Measurements from ENCODE around the gene REG1B. TPM values are rescaled to one million over a fixed set of nuclear protein-coding genes. Genes with fewer than 3 reads are reported as not detected.

REG1B gene, protein sequence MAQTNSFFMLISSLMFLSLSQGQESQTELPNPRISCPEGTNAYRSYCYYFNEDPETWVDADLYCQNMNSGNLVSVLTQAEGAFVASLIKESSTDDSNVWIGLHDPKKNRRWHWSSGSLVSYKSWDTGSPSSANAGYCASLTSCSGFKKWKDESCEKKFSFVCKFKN
- total RNA-seq (not detected), polyA plus RNA-seq (not detected)

DNA sequence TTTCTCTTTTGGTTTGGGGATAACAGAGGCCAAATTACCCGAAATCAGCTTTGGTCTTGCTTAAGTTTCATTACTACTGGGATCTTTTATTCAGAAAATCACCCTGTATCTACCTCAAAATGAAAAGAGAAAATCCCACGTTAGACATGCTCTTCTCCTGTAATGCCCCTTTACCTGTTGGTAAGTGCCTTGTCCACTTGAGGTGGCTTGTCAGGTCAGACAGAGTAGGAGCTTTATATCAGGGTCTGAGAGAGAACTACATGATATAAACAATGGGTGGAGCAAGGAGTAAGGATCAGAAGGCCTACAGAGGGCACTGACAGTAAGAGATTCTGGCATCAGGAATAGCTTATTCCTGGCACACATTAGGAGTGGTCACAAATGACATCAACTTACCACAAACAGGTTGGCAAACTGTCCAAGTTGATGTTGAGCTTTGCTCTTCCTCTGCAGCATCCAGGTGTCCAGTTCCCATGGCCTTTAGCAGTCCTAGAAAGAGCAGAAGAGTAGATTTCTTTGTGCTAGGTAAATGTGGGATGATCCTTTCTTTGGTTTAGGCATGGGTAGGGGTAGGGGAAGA is at the start of gene REG1B:
REG1B (minus strand) TSS at position 209 of the 580 bp plus-strand sequence. CDS start 381 bp downstream, outside the sequence.
- H3K4me1 Mint-ChIP-seq = no peaks in the 10 kb centered on the region
- H3K4me3 Mint-ChIP-seq = no peak within 1 kb of the TSS
- no peaks in the 10 kb centered on the region for H3K27me3 ChIP-seq (ENCODE audit: control insufficient read depth, insufficient read depth, low read length)
- no peaks in the 10 kb centered on the region for H3K27me3 Mint-ChIP-seq
- H3K27ac ChIP-seq (ENCODE audit: insufficient read depth, low read length, poor library complexity, severe bottlenecking) = no peak within 1 kb of the TSS
- H3K9me3 ChIP-seq (ENCODE audit: control insufficient read depth in 2 of 2, low read length in 2 of 2) = peaks cover 3 to 7% of the 10 kb centered on the region in 2 experiments
- H3K4me1 ChIP-seq (ENCODE audit: control insufficient read depth, insufficient read depth, low read length, poor library complexity, severe bottlenecking) = no peaks in the 10 kb centered on the region
- ATAC-seq (ENCODE audit: low read depth in 2 of 2) = no peak
- H3K9me3 Mint-ChIP-seq = peaks cover 0 to 22% (median 4%) of the 10 kb centered on the region in 7 donors
- no peaks in the 10 kb centered on the region for H3K36me3 ChIP-seq (ENCODE audit: control insufficient read depth, insufficient read depth, low read length)
- no peak within 1 kb of the TSS for H3K4me3 ChIP-seq (ENCODE audit: low read depth, low read length)
- H3K36me3 Mint-ChIP-seq = no peaks in the 10 kb centered on the region
- H3K27ac Mint-ChIP-seq = no peak within 1 kb of the TSS
- no peak for DNase-seq

DNA sequence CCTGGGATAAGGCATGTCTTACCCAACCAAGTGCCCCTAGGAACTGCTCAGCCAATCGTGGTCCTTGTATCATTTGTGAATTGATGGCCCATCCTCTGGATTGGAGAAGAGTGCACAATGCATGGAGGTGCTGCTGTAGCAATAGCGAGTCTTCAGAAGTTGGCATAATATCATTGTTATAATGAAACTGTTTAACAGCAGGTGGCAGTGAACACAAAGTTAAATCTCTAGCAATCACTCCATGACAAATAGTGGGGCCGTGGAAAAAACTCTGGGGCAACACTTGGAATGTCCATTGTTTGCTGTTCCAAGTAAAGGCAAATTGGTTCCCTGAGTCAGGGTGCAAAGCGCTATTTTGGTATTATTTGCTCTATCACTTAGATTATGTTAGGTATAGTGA is 43.9 kb upstream of the REG1B start:
- Histone ChIP-seq H3K4me1 (ENCODE audit: control insufficient read depth, insufficient read depth, low read length, poor library complexity, severe bottlenecking) (no peaks in the 10 kb centered on the region), H3K27ac (ENCODE audit: insufficient read depth, low read length, poor library complexity, severe bottlenecking) (no peak overlapping the region), H3K4me3 (ENCODE audit: low read depth, low read length) (no peak overlapping the region), H3K27me3 (ENCODE audit: control insufficient read depth, insufficient read depth, low read length) (no peaks in the 10 kb centered on the region), H3K9me3 (ENCODE audit: control insufficient read depth in 2 of 2, low read length in 2 of 2) (peaks cover 0 to 9% of the 10 kb centered on the region in 2 experiments), H3K36me3 (ENCODE audit: control insufficient read depth, insufficient read depth, low read length) (no peaks in the 10 kb centered on the region)
- DNase-seq = no peak
- Mint-ChIP-seq H3K36me3 (no peaks in the 10 kb centered on the region), H3K9me3 (peaks cover 0 to 11% (median 8%) of the 10 kb centered on the region in 7 donors), H3K27me3 (no peaks in the 10 kb centered on the region), H3K4me3 (no peak overlapping the region), H3K4me1 (no peaks in the 10 kb centered on the region), H3K27ac (no peak overlapping the region)
- no peak for ATAC-seq (ENCODE audit: low read depth in 2 of 2)

DNA sequence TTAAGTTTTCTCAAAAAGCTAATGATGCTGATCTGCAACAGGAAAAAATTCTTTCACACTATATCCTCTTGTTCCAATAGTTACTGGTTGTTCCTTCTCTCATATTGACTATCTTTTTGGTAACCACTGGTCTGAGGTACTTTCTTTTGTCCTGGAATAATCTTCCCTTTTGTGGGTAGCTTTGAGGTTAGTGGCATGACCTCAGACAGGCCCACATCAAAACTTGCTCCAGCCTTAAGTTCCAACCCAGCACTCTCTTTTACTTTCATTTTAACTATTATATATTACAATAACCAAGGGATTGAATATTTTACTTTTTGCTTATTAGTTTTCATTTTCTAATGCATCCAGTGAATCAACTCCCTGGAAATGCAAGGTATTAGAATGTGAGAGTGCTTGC is 42.0 kb upstream of the REG1B start:
- H3K4me1 Mint-ChIP-seq = no peaks in the 10 kb centered on the region
- H3K36me3 Mint-ChIP-seq = no peaks in the 10 kb centered on the region
- no peak for ATAC-seq (ENCODE audit: low read depth in 2 of 2)
- Histone ChIP-seq H3K4me1 (ENCODE audit: control insufficient read depth, insufficient read depth, low read length, poor library complexity, severe bottlenecking) (no peaks in the 10 kb centered on the region), H3K9me3 (ENCODE audit: control insufficient read depth in 2 of 2, low read length in 2 of 2) (peaks cover 0 to 6% of the 10 kb centered on the region in 2 experiments), H3K27me3 (ENCODE audit: control insufficient read depth, insufficient read depth, low read length) (no peaks in the 10 kb centered on the region), H3K27ac (ENCODE audit: insufficient read depth, low read length, poor library complexity, severe bottlenecking) (no peak overlapping the region), H3K36me3 (ENCODE audit: control insufficient read depth, insufficient read depth, low read length) (no peaks in the 10 kb centered on the region), H3K4me3 (ENCODE audit: low read depth, low read length) (no peak overlapping the region)
- no peaks in the 10 kb centered on the region for H3K27me3 Mint-ChIP-seq
- H3K9me3 Mint-ChIP-seq = peaks cover 0 to 10% (median 5%) of the 10 kb centered on the region in 7 donors
- no peak for DNase-seq
- H3K4me3 Mint-ChIP-seq = no peak overlapping the region
- no peak overlapping the region for H3K27ac Mint-ChIP-seq

DNA sequence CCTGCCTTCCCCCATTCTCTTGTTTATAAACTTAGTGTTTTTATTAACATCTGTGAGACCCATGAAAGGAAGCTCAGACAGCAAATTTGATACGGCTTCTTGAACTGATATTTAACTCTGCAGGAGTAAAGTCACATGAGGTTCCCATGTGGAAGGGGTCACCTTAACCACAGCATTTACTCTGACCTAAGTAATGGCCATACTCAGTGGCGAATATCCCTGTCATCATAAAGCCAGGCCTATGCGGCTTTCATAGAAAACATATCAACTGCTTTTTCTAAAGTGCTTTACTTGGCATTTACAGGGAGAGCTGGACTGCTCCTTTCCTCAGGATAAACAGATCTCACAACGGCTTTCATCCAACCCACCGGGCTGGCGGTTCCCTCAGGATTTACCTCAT is 41.5 kb upstream of the REG1B start:
- H3K9me3 Mint-ChIP-seq = peaks cover under 1 to 10% (median 6%) of the 10 kb centered on the region in 7 donors
- Histone ChIP-seq H3K4me1 (ENCODE audit: control insufficient read depth, insufficient read depth, low read length, poor library complexity, severe bottlenecking) (no peaks in the 10 kb centered on the region), H3K27ac (ENCODE audit: insufficient read depth, low read length, poor library complexity, severe bottlenecking) (no peak overlapping the region), H3K9me3 (ENCODE audit: control insufficient read depth in 2 of 2, low read length in 2 of 2) (peaks cover 0 to 6% of the 10 kb centered on the region in 2 experiments), H3K36me3 (ENCODE audit: control insufficient read depth, insufficient read depth, low read length) (no peaks in the 10 kb centered on the region), H3K27me3 (ENCODE audit: control insufficient read depth, insufficient read depth, low read length) (no peaks in the 10 kb centered on the region), H3K4me3 (ENCODE audit: low read depth, low read length) (no peak overlapping the region)
- H3K36me3 Mint-ChIP-seq = no peaks in the 10 kb centered on the region
- ATAC-seq (ENCODE audit: low read depth in 2 of 2) (no peak), DNase-seq (no peak)
- no peak overlapping the region for H3K4me3 Mint-ChIP-seq
- H3K27me3 Mint-ChIP-seq = no peaks in the 10 kb centered on the region
- H3K4me1 Mint-ChIP-seq = no peaks in the 10 kb centered on the region
- H3K27ac Mint-ChIP-seq = no peak overlapping the region

DNA sequence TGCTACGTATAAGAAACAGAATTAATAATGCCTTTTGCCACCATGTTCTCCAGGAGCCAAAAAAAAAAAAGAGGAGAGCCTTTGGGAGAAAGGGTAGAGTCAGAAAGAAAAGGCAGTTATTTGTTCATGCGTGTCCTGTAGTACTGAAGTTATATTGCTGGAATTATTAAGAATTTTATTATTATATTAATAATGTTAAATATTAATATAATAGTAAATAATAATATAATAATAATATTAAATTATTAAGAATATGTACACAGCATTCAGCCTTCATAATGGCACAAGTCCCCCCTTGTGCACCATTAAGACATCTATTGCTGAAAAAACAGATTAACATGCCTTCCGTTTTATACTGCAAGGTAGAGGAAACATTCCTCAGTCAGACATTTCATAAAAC is 40.6 kb upstream of the REG1B start:
- Mint-ChIP-seq H3K27ac (no peak overlapping the region), H3K9me3 (peaks cover 0 to 10% (median 6%) of the 10 kb centered on the region in 7 donors), H3K27me3 (no peaks in the 10 kb centered on the region), H3K4me1 (no peaks in the 10 kb centered on the region), H3K36me3 (no peaks in the 10 kb centered on the region), H3K4me3 (no peak overlapping the region)
- Histone ChIP-seq H3K4me3 (ENCODE audit: low read depth, low read length) (no peak overlapping the region), H3K27me3 (ENCODE audit: control insufficient read depth, insufficient read depth, low read length) (no peaks in the 10 kb centered on the region), H3K36me3 (ENCODE audit: control insufficient read depth, insufficient read depth, low read length) (no peaks in the 10 kb centered on the region), H3K4me1 (ENCODE audit: control insufficient read depth, insufficient read depth, low read length, poor library complexity, severe bottlenecking) (no peaks in the 10 kb centered on the region), H3K9me3 (ENCODE audit: control insufficient read depth in 2 of 2, low read length in 2 of 2) (peaks cover 0 to 3% of the 10 kb centered on the region in 2 experiments), H3K27ac (ENCODE audit: insufficient read depth, low read length, poor library complexity, severe bottlenecking) (no peak overlapping the region)
- ATAC-seq (ENCODE audit: low read depth in 2 of 2) = no peak
- DNase-seq = no peak

DNA sequence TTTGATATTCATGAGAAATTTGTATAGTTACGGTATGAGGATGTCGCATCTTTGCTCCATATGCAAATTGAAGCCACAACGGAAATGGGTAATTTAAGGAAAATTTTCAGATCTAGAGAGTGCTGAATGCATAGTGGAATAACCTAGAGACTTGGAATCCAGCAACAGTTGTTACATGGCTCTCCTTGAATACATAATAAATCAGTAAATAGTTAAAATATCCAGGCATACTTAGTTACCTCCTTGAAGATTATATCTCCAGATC is 37.9 kb upstream of the REG1B start:
- DNase-seq (no peak), ATAC-seq (ENCODE audit: low read depth in 2 of 2) (no peak)
- Mint-ChIP-seq H3K9me3 (peaks cover 0 to 19% (median 4%) of the 10 kb centered on the region in 7 donors), H3K27ac (no peak overlapping the region), H3K4me1 (no peaks in the 10 kb centered on the region), H3K27me3 (no peaks in the 10 kb centered on the region), H3K4me3 (no peak overlapping the region), H3K36me3 (no peaks in the 10 kb centered on the region)
- no peaks in the 10 kb centered on the region for H3K36me3 ChIP-seq (ENCODE audit: control insufficient read depth, insufficient read depth, low read length)
- H3K27ac ChIP-seq (ENCODE audit: insufficient read depth, low read length, poor library complexity, severe bottlenecking) = no peak overlapping the region
- no peaks in the 10 kb centered on the region for H3K27me3 ChIP-seq (ENCODE audit: control insufficient read depth, insufficient read depth, low read length)
- no peak overlapping the region for H3K4me3 ChIP-seq (ENCODE audit: low read depth, low read length)
- peaks cover 0 to 3% of the 10 kb centered on the region in 2 experiments for H3K9me3 ChIP-seq (ENCODE audit: control insufficient read depth in 2 of 2, low read length in 2 of 2)
- no peaks in the 10 kb centered on the region for H3K4me1 ChIP-seq (ENCODE audit: control insufficient read depth, insufficient read depth, low read length, poor library complexity, severe bottlenecking)

DNA sequence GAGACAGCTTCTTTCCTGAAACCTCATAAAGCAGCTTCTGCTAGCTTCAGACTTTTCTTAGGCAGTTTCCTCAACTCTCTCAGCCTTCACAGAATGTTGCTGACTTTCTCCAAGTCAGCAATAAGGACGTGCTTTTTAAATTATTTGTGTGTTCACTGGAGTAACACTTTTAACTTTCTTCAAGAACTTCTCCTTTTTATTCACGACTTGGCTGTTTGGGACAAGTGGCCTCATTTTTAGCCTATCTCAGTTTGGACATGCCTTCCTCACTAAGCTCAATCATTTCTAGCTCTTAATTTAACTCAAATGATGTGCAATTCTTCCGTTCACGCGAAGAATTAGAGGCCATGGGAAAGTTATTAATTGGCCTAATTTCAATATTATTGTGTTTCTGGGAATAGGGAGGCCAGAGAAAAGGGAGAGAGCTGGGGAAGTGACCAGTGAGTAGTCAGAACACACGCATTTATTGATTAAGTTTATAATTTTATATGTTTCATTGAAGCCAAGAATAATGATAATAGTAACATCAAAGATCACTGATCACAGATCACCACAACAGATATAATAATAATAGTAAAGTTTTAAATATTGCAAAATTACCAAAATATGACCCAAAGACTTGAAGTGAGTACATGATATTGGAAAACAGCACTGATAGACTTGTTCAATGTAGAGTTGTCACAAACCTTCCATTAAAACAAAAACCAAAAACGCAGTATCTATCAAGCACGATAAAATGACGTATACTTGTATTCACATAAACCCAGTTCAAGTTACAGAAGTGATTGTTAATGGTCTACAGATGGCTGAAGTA is 37.3 kb upstream of the REG1B start:
- no peak overlapping the region for H3K4me3 ChIP-seq (ENCODE audit: low read depth, low read length)
- H3K27me3 ChIP-seq (ENCODE audit: control insufficient read depth, insufficient read depth, low read length) = no peaks in the 10 kb centered on the region
- H3K27ac ChIP-seq (ENCODE audit: insufficient read depth, low read length, poor library complexity, severe bottlenecking) = no peak overlapping the region
- Mint-ChIP-seq H3K4me1 (no peaks in the 10 kb centered on the region), H3K27me3 (no peaks in the 10 kb centered on the region), H3K9me3 (peaks cover 0 to 19% (median 4%) of the 10 kb centered on the region in 7 donors), H3K27ac (no peak overlapping the region), H3K36me3 (no peaks in the 10 kb centered on the region), H3K4me3 (no peak overlapping the region)
- no peaks in the 10 kb centered on the region for H3K4me1 ChIP-seq (ENCODE audit: control insufficient read depth, insufficient read depth, low read length, poor library complexity, severe bottlenecking)
- no peak for DNase-seq
- no peak for ATAC-seq (ENCODE audit: low read depth in 2 of 2)
- no peaks in the 10 kb centered on the region for H3K36me3 ChIP-seq (ENCODE audit: control insufficient read depth, insufficient read depth, low read length)
- peaks cover 0 to 3% of the 10 kb centered on the region in 2 experiments for H3K9me3 ChIP-seq (ENCODE audit: control insufficient read depth in 2 of 2, low read length in 2 of 2)

All from CD4-positive, CD25-positive, alpha-beta regulatory T cell (primary cell).